ENCODE measurements around the gene ZNF407.
"Not testable (repeated sequence)": the region's sequence is repeated elsewhere in the genome, so short reads cannot be mapped to it uniquely, and the experiment has no call there.

ZNF407 gene

GRCh38 chr18:74597662-74598349, at the start of gene ZNF407:
TSS of gene ZNF407 (plus strand) at chr18:74597870. CDS start at chr18:74631020, 33,150 bp downstream.
- DNase-seq: peak; percentile 68

GRCh38 chr18:74549591-74550104, 48.0 kb upstream of the ZNF407 start:
- no peak for DNase-seq

- DNase-seq: no peak
Observed at GRCh38 chr18:74550886-74551285, 46.8 kb upstream of the ZNF407 start.

GRCh38 chr18:74551452-74551851, 46.2 kb upstream of the ZNF407 start:
- DNase-seq: no peak

GRCh38 chr18:74551936-74552555, 45.6 kb upstream of the ZNF407 start:
- peak; percentile 46 for DNase-seq

- DNase-seq: no peak
Observed at GRCh38 chr18:74556126-74556525, 41.5 kb upstream of the ZNF407 start.

- no peak for DNase-seq
Observed at GRCh38 chr18:74558096-74558495, 39.6 kb upstream of the ZNF407 start.

- DNase-seq: no peak
Observed at GRCh38 chr18:74562131-74562730, 35.4 kb upstream of the ZNF407 start.

- no peak for DNase-seq
Observed at GRCh38 chr18:74562775-74563174, 34.9 kb upstream of the ZNF407 start.

GRCh38 chr18:74563999-74564398, 33.7 kb upstream of the ZNF407 start:
- no peak for DNase-seq

GRCh38 chr18:74565164-74565563, 32.5 kb upstream of the ZNF407 start:
- DNase-seq: not testable (repeated sequence)

- not testable (repeated sequence) for DNase-seq
Observed at GRCh38 chr18:74565993-74566392, 31.7 kb upstream of the ZNF407 start.

- DNase-seq: no peak
Observed at GRCh38 chr18:74567822-74568221, 29.8 kb upstream of the ZNF407 start.

- DNase-seq: no peak
Observed at GRCh38 chr18:74569401-74569800, 28.3 kb upstream of the ZNF407 start.

- no peak for DNase-seq
Observed at GRCh38 chr18:74570266-74570665, 27.4 kb upstream of the ZNF407 start.

- no peak for DNase-seq
Observed at GRCh38 chr18:74571895-74572680, 25.6 kb upstream of the ZNF407 start.

GRCh38 chr18:74573053-74573452, 24.6 kb upstream of the ZNF407 start:
- no peak for DNase-seq

- DNase-seq: no peak
Observed at GRCh38 chr18:74574916-74575315, 22.8 kb upstream of the ZNF407 start.

GRCh38 chr18:74577019-74577418, 20.7 kb upstream of the ZNF407 start:
- DNase-seq: no peak

- no peak for DNase-seq
Observed at GRCh38 chr18:74579496-74580065, 18.1 kb upstream of the ZNF407 start.

GRCh38 chr18:74582642-74583041, 15.0 kb upstream of the ZNF407 start:
- DNase-seq: no peak

GRCh38 chr18:74587441-74587840, 10.2 kb upstream of the ZNF407 start:
- no peak for DNase-seq

- no peak for DNase-seq
Observed at GRCh38 chr18:74589021-74589420, 8.6 kb upstream of the ZNF407 start.

All from NCI-H1694 treated with DMSO at 0.1 percent for 48 hours (cell line).